ENCODE measurements around the gene ZBTB7A. TPM values are rescaled to one million over a fixed set of nuclear protein-coding genes. Genes with fewer than 3 reads are reported as not detected.

Gene ZBTB7A
- total RNA-seq, 2 donors from 2014 or later, result 30.9 to 31.3 TPM

DNA sequence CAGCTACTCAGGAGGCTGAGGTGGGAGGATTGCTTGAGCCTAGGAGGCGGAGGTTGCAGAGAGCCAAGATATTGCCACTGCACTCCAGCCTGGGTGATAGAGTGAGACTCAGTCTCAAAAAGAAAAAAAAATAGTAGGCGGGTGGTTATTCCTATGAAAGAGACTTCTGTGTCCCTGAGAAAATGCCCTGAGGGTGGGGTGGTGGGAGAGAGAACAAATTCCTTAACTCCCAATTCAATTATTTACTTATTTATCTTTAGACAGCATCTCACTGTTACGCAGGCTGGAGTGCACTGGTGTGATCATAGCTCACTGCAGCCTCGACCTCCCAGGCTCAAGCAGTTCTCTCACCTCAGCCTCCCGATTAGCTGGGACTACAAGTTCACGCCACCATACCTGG, 71.1 kb downstream of the ZBTB7A start:
- intact Hi-C loops (cut with DNase I), result no loop called here
- WGBS, 2 donors, result 60 to 64% methylated on average over 6 of the region's 6 CpGs
- no peaks in the 10 kb centered on the region for H3K36me3 ChIP-seq (replicated peaks in 1 of 2; ENCODE audit: insufficient read depth in 1 of 2, low read depth in 2 of 2)

More for the DNA sequence above, 71.1 kb downstream of the ZBTB7A start:
- Histone ChIP-seq H3K27ac (no peak overlapping the region), H3K27me3 (no peaks in the 10 kb centered on the region), H3K4me3 (no peak overlapping the region), H3K4me1 (no peaks in the 10 kb centered on the region), H3K9me3 (no peaks in the 10 kb centered on the region)
- DNase-seq (no peak), ATAC-seq (no peak)
- TF ChIP-seq POLR2A (IDR thresholded peaks at IDR 0.05), result no peak
- TF ChIP-seq, protein P1, sequence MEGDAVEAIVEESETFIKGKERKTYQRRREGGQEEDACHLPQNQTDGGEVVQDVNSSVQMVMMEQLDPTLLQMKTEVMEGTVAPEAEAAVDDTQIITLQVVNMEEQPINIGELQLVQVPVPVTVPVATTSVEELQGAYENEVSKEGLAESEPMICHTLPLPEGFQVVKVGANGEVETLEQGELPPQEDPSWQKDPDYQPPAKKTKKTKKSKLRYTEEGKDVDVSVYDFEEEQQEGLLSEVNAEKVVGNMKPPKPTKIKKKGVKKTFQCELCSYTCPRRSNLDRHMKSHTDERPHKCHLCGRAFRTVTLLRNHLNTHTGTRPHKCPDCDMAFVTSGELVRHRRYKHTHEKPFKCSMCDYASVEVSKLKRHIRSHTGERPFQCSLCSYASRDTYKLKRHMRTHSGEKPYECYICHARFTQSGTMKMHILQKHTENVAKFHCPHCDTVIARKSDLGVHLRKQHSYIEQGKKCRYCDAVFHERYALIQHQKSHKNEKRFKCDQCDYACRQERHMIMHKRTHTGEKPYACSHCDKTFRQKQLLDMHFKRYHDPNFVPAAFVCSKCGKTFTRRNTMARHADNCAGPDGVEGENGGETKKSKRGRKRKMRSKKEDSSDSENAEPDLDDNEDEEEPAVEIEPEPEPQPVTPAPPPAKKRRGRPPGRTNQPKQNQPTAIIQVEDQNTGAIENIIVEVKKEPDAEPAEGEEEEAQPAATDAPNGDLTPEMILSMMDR (IDR thresholded peaks at IDR 0.05), result no peak

Other genes with a start within 250 kb of the ZBTB7A start
- not detected for gene ZFR2, start 197.9 kb downstream of the ZBTB7A start, total RNA-seq
- gene ATCAY, start 186.2 kb downstream of the ZBTB7A start, total RNA-seq, result 1 to 10 TPM in 1 of 2 donors, not detected in 1; 1.6 TPM
- gene NMRK2, start 133.8 kb downstream of the ZBTB7A start, total RNA-seq, result not detected
- gene DAPK3, start 95.8 kb downstream of the ZBTB7A start, total RNA-seq, result 10 to 100 TPM; 44.5 to 47.7 TPM
- gene EEF2, start 81.4 kb downstream of the ZBTB7A start, total RNA-seq, result 1,000 to 10,000 TPM; 1,656 to 1,704 TPM
- gene PIAS4, start 59.2 kb downstream of the ZBTB7A start, total RNA-seq, result 10 to 100 TPM; 12.7 to 17.1 TPM
- 10 to 100 TPM; 56.8 to 92.0 TPM for gene MAP2K2, start 57.2 kb upstream of the ZBTB7A start, total RNA-seq
- gene CREB3L3, start 86.7 kb upstream of the ZBTB7A start, total RNA-seq, result under 1 TPM in 1 of 2 donors, not detected in 1; 0.52 TPM
- gene SIRT6, start 115.7 kb upstream of the ZBTB7A start, total RNA-seq, result 10 to 100 TPM; 13.2 to 54.1 TPM
- gene ANKRD24, start 115.8 kb upstream of the ZBTB7A start, total RNA-seq, result 1 to 10 TPM; 2.1 to 3.6 TPM
- gene EBI3, start 162.6 kb upstream of the ZBTB7A start, total RNA-seq, result 10 to 100 TPM in 1 of 2 donors, under 1 TPM in 1; 0.99 to 27.5 TPM
- gene YJU2, start 180.2 kb upstream of the ZBTB7A start, total RNA-seq, result 10 to 100 TPM; 15.5 to 20.2 TPM
- gene SHD, start 212.4 kb upstream of the ZBTB7A start, total RNA-seq, result not detected
- not detected for gene TMIGD2, start 235.5 kb upstream of the ZBTB7A start, total RNA-seq
- not detected for gene FSD1, start 237.7 kb upstream of the ZBTB7A start, total RNA-seq